Stimulated activated CD8-positive, alpha-beta memory T cell treated with anti-CD3 and anti-CD28 coated beads, Interleukin-2, amount 100 ng/mL, for 1 hour (primary cell): Measurements from ENCODE around the gene SDK2.

Source experiments
- DNase-seq, 2 donors: peaks; one replicate each; pipeline ENCODE4 v3.0.0-alpha.2; 2020; ENCODE audit warnings: low read depth in 2 of 2

Gene SDK2

DNA sequence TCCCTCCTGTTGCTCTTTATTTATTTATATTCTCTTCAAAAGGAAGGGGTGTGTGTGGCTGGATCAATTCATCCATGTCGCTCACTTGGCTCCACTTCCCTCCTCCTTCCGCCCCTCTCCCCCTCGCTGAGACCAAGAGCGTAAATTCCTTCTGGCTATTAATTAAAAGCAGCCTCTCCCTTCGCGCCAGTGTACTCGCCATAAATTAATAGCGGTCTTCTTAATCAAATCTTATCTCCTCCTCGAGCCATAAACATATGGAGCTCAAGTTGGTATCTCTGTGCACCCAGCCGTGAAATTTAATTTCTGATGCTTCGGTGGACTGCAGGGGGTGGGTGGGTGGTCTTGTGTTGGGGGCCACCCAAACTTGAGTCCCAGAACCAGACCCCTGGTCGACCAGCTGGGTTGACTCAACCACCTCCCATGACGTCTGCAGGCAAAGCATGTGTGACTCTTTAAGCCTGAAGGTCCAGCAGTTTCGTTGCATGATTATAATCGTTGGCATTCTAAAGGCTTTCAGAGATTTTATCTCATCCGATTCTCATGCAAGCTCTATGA is 57.9 kb downstream of the SDK2 start:
- DNase-seq: no peak

DNA sequence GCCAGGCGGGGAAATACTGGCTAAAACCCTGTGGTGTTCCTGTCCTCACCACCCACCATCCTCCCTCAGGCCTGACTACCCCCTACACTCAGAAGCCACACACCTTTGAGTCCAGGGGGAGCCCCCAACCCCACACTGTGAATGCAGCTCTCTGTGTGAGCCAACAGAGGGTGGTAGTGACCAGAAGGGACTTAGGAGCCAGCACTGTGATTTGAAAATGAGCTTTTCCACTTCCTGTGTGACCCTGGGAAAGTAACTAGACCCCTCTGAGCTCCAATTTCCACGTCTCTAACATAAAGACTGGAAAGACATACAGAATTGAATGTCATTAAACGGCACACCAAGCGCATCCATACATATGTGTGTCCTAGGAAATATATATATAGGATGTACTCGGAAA is 58.7 kb downstream of the SDK2 start:
- no peak for DNase-seq

DNA sequence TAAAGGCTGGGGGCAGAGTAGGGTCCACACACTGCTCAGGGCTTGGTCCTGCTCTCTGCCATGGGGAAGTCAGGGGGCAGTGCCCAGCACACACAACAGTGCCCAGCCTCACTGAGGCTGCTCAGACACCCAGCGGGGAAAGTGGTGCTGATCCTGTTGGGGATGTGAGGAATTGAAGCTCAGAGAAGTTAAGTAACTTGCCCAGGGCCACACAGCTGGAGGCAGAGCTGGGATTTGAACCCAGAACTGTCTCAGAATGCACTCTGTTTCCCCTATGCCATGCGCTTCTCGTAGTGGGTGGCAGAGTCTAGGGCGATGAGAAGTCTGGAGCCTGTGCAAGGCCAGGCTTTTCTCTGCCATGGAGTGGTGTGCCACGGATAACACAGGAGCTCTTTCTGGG is 59.3 kb downstream of the SDK2 start:
- DNase-seq: no peak

DNA sequence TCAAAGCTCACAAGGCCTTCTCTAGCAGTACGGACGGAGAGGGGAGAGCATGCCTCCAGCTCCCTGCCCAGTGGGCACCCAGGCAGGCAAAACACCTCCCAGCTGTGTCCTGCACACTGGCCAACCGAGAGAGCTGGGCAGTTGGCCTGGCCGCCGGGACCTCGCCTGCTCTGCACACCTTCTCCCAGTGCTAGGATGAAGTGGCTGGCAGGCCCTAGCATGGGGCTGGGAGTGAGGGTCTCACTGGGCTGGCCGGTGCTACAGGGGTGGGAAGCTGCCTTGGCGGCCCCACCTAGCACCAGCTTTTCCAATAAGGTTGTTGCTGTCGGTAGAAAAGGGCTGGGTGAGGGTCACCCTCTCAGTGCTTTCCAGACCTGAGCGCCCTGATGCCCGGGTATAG is 60.2 kb downstream of the SDK2 start:
- DNase-seq: no peak

DNA sequence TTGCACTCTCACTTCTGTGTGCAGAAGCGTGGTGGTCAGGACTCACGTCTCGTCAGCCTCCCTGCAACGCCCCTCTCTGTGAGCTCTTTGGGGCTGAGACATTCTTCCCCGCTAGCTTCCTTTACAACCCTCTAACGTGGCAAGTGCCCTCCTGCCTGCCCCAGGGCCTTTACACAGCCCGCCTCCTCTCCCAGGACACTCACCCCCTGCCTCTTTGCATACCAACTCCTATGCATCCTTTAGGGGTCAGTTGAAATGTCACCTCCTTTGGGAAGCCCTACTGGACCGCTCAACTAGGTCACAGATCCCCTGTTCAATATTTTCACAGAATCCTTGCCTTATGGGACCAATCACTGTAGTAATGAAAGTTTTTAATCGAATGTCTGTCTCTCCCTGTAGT is 61.4 kb downstream of the SDK2 start:
- no peak for DNase-seq

DNA sequence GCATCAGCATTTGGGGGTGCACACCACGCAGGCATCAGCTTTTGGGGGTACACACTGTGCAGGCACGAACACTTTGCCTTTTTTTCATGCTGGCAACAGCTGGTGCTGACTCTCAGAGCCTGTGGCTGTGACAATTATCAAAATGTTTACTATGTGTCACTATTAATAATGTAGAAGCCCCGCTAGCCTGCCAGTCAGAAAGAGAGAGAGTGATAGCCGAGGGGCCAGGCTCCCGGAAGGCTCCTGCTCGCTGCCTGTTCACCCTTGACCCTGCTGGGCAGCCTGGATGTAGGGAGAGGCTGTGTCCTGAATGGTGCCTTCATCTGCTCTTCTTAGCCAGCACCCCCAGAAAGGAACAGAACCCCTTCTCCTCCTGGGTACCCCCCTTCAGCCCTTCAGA is 61.9 kb downstream of the SDK2 start:
- no peak for DNase-seq

DNA sequence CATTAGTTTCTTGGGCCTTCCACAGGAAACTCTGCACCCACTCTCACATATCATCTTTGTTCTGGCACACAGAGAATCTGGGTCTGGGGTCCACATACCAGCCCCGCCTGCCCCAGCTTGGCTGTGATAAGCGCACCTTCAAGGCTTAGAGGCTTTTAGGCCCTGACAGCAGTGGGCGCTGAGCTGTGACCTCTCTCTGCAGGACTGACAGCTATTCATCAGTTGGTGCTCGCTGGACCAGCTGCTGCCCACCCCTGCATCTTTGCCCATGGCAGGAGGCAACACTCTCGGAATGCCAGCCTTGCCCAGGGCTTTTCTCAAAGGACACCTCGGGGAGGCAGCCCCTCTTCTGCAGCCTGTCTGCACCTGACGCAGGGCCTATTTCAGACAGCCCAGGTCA is 62.9 kb downstream of the SDK2 start:
- DNase-seq: no peak

DNA sequence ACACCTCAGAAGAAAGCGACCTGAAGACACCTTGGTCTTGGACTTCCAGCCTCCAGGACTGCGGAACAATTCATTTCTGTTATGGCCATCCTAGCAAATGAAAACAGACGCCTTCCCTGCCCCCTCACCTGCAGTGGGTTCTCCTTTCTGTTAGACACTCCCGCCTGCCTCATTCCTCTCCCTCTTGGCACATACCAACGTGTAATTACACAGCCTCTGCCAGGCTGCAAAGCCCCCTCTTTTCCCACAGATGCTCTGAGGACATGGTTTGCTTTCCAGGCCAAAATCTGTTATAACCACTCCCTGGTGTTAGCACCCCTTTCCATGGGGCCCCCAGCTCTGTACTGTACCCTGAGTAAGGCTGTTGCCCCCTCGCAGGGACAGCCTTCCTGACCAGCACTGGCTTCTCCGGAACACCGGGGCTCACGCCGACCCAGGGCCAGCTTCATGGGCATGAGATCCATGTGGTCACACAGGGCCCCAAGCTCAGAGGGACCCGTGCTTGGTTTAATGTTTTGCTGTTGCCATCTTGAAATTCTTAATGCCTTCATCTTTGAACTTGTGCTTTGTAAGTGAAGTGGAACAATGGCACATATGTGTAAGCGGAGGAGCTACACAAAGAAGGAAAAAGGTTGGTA is 64.1 kb downstream of the SDK2 start:
- DNase-seq: no peak

DNA sequence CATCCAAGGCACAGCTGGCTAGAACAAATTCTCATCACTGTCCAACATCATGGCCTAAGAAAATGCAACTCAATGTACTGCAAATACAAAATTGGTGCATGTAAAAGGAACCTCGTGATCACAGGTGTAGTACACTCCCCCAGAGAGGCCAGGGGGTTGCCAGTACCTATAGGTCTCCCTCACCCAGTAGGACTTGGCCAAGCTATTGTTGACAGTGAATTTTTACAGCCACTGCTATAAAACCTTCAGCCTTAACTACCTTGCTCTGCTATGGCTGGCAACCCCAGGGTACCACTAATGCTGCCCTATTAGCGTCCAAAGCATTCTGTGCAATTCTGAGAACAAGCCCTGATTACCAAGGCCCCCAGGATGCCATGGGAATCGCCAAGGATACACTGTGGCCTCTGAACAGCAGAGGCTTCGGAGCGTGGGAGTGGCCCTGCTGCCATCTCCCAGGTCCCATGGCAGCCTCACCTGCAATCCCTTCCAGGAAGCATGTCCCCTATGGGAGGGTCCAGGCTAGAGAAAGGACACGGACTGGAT is 67.6 kb downstream of the SDK2 start:
- DNase-seq: no peak

DNA sequence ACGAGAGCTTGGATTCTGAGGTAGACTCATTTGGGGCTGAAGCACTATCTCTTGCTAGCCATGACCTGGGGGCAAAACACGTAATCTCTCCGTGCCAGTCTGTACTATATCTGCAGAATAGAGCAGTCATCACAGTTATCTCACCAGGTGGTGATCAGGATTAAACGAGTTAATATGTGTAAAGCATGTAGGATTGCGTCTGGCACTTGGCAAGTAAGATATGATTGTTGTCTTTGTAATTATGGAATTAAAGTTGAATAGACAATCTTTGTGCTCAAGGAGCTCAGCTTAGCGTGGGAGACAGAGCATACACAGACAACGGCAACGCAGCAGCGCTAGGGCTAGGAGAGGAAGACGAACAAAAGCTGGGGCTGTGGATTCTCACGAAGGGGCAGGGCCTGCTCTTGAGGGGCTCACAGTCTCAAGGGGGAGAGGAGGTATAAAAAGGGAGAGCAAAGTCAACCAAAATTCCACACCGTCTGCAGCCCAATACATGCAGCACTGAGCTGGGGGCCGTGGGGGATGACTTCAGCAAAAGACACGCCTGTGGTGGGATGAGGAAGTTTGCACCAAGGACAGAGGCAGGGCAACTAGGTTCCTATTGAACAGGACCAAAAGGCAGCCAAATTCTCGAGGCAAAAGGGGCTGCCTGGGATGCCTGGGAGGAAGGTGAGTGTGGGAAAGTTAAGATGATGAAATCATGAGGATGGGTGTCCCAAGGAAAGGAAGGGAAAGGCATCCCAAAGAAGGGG is 68.6 kb downstream of the SDK2 start:
- DNase-seq: no peak

DNA sequence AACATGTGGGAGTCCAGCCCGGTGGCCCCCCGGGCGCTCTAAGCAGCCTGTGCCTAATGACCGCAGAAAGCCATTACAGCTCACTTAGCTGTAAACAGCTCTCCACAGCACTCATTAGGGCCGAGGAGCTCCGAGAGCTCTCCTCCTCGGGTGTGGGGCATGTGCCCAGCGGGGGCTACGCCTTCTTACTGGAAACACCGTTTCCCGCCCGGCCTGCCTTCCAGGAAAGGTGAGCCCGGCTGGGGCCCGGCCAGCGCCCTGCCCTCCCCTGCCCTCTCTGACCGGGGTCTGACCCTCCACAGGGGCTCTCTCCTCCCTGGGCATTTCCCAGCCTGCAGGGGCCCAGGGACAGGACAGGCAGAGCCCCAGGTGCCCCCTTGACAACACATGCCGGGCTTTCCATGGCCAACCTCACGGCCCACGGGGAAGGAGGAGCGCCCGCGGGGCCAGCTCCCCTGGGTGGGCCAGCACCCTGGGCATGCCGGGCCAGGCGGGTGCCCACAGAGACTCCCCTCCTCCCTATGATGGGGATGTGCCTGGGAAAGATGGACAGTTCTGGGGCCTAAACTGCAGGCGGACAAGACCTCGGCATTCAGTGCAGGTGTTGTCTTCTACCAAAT is 72.6 kb downstream of the SDK2 start:
- no peak for DNase-seq

DNA sequence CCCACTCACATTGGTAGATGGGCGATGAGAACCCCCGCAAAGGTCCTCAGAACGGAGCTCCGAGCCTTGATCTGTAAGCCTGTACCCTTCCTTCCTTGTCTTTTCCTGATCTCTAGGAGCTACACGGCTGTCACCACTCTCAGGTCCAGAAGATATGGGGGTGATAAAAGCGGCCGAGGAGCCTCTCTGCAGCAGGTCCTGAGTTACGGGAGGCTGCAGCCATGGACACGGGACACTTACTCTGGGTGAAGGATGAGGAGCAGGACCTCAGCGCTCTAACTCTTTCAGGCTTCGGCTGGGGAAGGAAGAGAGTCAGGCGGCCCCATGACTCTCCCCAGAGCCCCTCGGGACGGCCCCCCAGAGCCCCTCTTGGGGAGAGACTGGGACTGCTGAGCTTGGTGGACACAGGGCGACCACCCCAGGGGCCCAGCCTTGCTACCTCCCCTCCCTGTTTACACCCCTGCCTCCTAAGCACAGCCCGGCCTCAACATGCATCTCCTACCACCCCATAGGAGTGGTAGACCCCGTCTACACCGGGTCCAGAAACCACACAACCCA is 74.4 kb downstream of the SDK2 start:
- no peak for DNase-seq

DNA sequence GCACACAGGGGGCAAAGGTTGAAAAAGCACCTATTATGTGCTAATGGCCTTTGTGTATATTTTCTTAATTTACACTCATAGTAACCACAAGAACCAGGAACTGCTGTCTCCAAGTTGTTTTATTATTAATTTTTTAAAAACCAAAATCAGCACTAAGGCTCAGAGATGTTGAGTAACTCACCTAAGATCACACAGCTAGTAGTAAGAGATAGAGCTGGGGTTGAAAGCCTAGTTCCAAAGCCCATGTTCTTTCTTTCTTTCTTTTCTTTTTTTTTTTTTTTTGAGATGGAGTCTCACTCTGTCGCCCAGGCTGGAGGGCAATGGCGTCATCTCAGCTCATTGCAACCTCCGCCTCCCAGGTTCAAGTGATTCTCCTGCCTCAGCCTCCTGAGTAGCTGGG is 75.3 kb downstream of the SDK2 start:
- DNase-seq: no peak

DNA sequence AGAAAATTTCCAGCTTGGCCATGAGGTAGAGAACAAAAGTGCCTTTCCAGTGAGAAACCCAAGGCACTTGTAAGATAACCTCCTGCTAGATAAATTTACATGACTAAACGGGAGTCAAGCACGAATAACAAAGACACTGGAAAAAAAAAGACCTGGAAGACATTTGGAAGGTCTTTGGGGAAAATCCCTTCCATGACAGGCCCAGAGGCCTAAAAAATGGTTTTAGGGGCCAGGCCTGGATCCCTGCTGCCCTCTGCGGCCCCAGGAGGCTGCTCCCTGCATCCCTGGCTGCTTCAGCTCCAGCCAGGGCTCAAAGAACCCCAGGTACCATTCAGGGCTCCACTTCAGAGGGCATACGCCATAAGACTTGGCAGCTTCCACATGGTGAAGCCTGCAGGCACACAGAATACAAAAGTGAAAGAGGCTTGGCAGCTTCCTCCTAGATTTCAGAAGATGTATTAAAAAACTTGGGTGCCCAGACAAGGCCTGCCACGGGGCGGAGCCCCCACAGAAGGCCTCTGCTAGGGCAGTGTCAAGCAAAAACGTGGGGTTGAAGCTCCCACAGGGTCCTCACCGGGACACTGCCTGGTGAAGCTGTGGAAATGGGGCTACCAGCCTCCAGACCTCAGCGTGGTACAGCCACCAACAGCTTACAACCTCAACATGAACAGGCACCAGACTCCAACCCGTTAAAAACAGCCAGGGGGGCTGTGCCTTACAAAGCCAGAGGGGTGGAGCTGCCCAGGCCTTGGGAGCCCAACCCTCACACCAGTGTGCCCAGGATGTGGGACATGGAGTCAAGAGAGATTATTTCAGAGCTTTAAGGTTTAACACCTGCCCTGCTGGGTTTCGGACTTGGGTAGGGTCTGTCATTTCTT is 77.1 kb downstream of the SDK2 start:
- DNase-seq: no peak

DNA sequence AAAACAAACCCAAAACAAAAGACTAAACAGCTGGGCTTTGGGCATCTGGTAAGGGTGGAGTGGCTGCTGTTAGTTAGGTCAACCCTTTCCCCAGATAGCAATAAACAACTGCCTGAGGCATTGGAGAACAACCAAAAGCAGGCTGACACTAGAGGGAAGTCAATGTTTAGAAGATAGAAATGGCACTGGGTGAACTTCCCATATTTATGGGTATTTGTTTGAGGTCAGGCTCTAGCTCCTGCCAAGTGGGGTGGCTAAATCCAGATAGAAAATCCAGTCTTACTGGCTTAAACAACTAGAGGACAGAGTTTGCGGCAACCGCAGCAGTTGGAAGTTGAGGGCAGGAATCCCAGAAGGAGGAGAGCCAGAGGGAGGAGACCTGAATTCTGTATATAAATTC is 79.4 kb downstream of the SDK2 start:
- no peak for DNase-seq

DNA sequence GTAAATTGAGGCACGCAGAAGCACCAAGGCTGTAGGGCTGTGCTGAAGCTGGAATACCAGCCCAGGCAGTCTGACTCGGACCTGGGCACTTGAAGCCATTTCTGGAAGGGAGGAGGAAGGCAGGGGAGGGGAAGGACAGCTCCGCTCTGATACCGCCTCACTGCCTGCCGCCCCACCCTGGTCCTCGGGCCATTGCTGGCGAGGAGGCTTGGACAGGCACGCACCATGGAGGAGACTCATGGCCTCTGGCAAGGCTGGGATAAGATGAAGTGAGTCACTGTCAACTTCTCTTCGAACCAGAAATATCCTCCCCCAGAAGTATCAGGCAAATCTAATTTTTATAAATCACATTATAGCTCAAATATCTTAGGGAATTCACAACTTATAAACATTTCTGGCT is 81.3 kb downstream of the SDK2 start:
- no peak for DNase-seq

DNA sequence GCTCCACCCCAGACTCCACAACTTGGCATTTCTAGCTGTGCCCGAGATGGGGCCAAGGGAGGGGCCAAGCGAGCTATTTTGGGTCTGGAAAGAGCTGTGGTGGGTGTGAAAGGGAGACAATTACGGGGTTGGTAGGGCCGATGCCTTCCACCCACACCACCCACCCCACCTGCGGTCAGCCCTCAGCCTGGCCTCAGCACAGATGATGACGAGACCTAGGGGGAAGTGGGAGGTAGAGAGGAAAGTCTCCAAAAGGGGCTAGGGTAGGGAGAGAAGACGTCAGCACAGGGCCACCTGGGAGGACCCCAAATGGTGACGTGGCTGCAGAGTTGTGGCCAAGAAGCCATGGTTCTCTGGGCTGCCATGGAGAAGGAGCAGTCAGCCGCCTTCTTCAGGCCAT is 83.1 kb downstream of the SDK2 start:
- no peak for DNase-seq

DNA sequence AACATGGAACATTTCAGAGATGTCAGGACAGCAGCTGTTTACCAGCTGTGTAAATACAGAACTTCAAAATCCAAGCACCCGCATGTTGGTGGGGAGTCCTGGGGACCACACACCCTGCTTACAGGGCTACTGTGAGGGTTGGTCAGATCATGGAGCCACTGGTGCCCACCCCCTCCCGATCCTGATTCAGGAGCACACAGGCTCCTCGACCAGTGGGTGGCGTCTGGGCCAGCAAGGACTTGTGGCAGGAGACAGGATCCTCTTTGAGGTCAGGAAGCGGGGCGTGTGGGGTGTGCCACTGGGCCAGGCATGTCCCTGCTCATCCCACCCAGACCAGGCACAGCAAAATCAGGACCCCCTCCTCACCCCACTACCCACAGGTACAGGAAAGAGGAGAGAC is 83.6 kb downstream of the SDK2 start:
- no peak for DNase-seq

DNA sequence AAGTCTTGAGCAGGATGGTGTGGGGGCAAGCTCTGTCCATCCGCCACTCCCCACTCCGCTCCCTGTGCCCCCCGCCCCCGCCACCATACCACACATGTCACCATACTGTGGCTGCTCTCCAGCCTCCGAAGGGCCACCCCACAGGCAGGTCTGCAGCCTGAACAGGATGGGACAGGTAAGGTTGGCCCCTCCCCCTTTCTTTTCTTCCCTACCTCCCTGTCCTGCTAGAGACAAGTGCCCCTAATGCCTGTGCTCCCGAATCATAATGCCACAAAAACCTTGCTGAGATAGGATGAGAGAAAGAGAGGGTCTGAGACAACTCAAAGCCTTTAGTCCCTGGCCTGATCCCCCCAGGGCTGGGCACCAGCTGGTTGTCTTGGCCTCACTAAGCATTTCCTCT is 84.7 kb downstream of the SDK2 start:
- no peak for DNase-seq

DNA sequence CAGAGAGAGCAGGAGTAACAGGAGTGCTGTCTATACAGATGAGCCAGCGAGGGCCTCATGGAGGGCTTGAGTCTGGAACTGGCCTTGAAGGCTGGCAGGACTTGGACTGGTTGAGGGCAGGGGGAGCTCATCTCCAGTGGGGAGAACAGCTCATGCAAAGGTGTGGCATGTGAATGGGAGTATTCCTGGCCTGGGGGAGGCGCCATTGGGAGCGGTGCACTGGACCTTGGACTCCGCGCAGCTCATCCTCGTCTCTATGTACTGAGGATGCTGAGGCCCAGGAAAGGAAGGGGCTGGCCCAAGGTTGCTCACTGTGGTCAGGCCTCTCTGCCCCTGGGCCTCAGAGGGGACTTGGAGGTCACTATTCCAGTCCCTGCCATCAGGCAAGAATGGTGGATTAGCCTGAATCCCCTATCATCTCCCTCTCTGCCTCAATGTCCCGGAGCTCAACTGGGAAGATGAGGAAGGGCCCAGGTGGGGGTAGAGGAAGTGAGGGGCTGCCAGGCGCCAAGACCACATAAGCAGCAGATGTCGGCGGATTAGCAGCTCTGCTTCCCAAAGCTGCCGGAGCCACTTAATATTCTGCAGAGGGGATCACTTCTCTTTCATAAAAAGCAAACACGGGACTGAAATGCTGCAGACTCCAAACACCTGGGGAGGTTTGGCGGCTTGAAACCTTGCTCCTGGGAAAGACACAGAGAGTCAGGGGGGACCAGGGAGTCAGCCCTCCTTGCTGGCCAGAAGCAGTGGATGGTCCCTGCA is 88.9 kb downstream of the SDK2 start:
- DNase-seq: no peak

DNA sequence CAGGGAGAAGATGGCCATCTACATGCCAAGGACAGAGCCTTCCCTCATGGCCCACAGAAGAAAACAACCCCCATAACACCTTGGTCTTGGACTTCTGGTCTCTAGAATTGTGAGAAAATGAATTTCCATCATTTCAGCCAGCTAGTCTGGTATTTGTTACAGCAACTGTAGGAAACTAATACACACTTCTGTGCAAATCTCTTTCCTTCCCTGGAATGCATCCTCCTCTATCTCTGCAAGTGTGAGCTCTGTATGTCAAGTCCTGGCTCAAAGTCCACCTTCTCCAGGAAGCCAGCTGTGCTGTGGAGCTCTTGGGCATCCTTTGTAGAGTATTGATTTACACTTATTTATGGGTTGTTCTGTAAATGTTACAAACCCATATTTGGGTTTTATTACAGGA is 89.7 kb downstream of the SDK2 start:
- no peak for DNase-seq
